ENCODE results near the gene CALHM1.
A peak's percentile ranks its signal among the peaks of the same experiment; 100 is the strongest.
"Not testable (repeated sequence)": the region's sequence is repeated elsewhere in the genome, so short reads cannot be mapped to it uniquely, and the experiment has no call there.

CALHM1 gene

DNA sequence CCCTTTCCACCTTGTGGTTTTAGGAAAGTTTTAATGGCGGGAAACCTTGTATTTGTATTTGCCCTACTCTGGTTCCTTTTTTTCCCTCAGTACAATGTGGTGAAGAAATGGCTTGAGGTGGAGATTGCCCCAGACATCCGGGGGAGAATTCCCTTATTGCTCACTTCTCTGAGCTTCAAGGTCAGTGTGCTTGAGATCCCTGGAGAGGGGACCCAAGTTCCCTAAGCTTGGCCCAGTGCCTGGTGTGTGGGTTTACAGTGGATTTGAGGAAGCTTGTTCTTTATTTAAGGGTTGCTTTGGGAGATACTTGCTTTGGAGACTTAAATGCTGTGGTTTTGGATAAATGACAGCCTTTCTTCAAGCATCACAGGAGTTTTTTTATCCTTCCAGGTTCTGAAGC, 24.8 kb downstream of the CALHM1 start:
- no peak for DNase-seq

DNA sequence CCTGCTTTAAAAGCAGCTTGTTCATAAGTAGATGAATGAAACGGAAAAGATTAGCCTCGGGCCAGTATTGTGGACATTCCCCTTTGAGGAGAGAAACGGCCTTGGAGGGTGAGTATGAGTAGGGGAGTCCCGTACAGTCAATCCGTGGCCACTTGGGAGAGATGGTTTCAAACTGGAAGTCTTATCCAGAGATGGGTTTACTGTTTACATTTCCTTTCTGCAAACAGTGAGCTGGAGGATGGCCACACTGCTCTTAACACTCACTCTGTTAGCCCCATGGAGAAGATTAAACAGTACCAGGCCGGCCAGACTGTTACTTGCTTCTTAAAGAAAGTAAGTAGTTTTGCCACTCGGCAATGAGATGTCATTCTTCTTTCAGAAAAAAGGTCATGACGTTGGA, 26.8 kb downstream of the CALHM1 start:
- DNase-seq = no peak

DNA sequence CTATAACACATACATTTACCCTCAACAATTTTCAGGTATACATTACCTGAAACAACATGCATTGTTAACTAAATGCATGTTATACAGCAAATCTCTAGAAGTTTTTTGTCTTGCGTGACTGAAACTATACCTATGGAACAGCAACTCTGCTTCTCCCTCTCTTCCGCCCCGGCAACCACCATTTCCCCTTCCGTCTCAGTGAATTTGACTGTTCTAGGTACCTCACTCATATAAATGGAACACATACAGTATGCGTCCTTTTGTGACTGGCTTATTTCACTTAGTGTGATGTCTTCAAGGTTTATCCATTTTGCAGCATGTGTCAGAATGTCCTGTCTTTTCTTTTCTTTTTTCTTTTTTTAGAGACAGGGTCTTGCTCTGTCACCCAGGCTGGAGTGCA, 29.1 kb downstream of the CALHM1 start:
- DNase-seq = no peak

DNA sequence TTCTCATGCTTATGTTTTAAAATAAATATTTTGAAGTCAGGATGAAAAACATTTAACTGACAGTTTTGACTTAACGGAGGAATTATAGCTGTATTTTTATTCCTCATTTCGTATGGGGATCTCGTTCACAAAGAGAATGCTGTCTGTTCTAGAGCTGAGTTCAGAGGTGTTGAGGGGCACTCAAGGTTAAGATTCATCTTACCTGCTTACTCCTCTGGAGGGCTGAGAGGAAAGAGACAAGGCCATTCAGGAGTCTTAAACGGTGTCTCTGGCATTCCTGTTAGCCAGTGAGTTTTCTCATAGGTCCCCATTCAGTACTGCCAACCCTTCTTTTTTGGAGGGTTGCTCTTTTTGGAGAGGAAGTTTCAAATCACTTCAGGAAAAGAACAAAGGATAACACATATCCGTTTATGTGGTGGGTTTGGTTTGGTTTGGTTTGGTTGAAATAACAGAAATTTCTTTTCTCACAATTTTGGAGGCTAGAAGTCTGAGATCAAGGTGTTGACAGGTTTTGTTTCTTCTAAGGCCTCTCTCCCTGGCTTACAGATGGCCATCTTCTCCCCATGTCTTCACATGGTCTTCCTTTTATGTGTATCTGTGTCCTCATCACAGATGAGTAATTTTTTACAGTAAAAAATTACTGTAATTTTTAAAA, 29.6 kb downstream of the CALHM1 start:
- DNase-seq = no peak

DNA sequence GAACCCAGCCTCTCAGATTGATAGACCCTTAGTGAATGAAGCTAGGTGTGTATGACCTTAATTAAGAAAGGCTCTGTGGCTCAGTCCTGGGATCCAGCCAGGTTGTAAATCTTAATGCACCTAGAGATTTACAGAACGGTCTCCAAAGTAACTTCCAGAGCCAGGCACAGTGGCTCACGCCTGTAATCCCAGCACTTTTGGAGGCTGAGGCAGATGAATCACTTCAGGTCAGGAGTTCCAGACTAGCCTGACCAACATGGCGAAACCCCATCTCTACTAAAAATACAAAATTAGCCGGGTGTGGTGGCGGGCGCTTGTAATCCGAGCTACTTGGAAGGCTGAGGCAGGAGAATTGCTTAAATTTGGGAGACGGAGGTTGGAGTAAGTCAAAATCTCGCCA, 30.8 kb downstream of the CALHM1 start:
- DNase-seq = no peak

DNA sequence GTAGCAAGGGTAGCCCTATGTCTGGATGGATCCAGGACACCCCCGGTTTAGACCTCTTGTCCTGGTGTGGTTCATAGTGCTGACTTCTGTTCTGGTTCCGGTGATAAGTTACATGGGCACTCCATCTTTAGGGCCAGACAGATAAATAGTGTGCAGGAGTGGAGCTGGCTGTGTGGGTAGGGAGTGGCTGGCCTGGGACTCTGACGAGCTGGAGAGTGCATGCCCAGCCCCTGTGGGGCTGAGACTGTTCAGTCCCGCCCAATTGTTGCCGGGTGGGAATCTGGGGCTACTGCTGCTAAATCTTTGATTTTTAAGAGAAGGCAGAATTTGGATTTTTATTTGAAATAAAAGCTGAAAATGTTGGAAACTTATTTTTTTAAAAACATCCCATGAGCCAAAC, 35.0 kb downstream of the CALHM1 start:
- DNase-seq = no peak

DNA sequence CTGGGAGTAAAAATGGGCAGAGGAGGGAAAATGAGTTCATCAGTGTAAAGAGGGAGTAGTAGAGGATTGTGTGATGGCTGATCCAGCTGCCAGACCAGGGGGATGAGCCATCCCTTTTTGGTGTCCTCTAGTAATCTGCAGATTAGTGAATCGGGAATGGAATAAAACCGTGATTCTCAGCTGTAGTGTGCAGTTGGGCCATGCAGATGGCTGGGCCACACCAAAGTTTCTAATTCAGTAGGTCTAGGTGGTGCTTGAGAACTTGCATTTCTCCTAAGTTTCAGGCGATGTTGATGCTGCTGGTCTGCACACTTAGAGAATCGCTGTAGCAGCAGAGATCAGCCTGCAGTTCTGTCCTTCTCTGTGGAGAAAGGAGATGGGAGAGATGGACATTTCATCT, 39.6 kb downstream of the CALHM1 start:
- DNase-seq = no peak

DNA sequence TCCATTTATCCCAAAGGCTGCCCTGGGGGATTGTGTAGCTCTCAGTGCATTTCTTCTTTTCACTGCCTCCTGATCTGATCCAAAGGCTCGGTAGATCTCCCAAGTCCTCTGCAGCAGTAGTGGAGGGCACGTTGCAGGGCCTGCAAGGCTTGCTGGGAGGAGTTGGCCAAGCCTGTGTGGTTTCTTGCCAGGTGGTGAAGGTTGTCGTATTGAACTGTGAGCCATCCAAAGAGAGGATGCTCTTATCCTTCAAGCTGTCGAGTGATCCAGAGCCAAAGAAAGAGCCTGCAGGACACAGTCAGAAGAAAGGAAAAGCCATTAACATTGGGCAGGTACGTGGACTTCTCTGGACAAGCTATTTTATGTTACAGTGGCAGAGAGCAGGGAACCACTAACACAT, 41.1 kb downstream of the CALHM1 start:
- no peak for DNase-seq

DNA sequence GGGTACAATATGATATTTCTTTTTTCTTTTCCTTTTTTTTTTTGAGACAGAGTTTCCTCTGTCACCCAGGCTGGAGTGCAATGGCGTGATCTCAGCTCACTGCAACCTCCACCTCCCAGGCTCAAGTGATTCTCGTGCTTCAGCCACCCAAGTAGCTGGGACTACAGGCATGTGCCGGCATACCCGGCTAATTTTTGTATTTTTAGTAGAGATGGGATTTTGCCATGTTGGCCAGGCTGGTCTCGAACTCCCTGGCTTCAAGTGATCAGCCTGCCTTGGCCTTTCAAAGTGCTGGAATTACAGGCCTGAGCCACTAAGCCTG, 41.6 kb downstream of the CALHM1 start:
- not testable (repeated sequence) for DNase-seq

DNA sequence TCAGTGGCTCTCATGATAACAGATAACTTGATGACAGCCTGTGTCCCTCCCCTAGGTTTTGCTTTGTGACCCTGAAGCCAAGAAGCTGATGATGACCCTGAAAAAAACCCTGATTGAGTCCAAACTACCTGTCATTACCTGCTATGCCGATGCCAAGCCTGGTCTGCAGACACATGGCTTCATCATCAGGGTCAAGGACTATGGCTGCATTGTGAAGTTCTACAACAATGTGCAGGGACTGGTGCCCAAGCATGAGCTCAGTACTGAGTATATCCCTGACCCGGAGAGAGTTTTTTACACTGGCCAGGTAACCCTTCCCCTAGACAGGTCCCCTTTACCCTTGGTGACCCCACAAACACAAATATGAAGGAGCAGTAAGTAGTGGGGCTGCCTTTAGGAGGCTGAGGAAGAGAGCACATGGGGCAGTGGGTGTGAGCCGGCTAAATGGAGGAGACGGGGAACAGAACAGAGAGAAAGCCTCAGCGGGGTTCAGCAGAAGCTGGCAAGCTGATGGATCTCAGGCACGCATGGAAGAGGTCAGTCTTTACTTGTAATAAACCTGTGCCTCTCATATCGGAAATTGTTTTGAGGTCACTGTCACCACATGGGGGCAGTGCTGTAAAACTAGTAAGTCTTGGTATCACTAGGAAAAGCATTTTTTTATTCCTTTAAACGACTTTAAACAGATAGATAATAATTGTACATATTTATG, 42.1 kb downstream of the CALHM1 start:
- DNase-seq = peak in 26 of 51 donors; percentile 1 to 56 (median 16)

DNA sequence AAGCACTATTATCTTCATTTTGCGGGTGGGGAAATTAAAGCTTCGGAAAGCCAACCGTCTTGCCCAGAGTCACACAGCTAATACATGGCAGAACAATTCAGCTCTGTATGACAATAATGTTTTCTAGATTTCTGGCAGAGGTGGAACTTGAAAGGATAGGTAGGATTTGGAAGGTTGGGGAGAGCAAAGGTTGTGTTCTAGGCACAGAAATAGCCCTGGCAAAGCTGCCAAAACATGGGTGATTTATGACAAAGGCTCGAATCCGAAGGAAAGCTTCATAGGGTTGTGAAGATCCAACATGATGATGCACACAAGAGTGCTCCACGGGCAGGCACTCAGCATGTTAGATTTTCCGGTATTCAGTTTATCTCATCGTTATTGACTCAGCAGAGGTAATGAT, 43.1 kb downstream of the CALHM1 start:
- no peak for DNase-seq

DNA sequence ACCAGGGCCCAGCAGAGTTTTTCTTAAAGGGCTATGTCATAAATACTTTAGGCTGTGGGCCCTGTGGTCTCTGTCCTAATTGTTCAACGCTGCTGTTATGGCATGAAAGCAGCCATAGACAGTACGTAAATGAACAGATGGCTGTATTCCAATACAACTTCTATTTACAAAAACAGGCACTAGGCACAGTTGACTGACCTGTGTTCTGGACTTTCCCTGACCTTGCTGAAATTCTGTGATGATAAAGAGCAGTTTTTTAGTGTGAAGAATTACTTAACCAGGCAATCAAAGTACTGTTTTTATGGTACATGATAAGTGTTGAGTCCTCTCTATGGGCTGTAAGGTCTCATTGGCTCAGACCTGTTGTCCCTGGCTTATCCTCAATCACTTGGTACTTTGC, 45.1 kb downstream of the CALHM1 start:
- no peak for DNase-seq

Measured in hypothalamus (tissue), 51 donors.